Stimulated activated CD4-positive, alpha-beta T cell treated with anti-CD3 and anti-CD28 coated beads, Interleukin-15, amount 100 ng/mL, for 24 hours (primary cell): ENCODE measurements around the gene NSL1.
"Not testable (repeated sequence)": the region's sequence is repeated elsewhere in the genome, so short reads cannot be mapped to it uniquely, and the experiment has no call there.

ENCODE experiments used
- DNase-seq: peaks from one replicate; pipeline ENCODE4 v3.0.0-alpha.2; 2020

NSL1 gene

GRCh38 chr1:212782422-212783154 lies 9.0 kb downstream of the NSL1 start:
- DNase-seq = no peak

GRCh38 chr1:212781225-212781624 lies 10.4 kb downstream of the NSL1 start:
- DNase-seq = no peak

DNA sequence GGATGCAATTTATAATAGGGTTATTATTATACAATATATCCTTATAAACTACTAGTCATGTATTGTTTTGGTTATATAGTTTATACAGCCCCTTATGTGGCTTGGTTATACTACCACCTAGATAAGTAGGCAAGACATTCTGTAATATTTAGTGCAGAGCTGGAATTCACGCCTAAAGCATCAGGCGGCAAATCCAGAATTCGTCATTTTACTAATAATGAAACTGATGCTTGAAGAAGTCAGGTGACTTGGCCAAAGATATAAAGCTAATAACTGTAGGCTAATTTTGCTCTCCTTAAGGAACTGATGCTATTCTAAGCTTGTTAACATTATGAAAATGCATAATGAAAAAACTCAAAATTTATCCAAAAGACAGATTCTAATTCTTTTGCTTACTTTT lies 10.8 kb downstream of the NSL1 start:
- no peak for DNase-seq

DNA sequence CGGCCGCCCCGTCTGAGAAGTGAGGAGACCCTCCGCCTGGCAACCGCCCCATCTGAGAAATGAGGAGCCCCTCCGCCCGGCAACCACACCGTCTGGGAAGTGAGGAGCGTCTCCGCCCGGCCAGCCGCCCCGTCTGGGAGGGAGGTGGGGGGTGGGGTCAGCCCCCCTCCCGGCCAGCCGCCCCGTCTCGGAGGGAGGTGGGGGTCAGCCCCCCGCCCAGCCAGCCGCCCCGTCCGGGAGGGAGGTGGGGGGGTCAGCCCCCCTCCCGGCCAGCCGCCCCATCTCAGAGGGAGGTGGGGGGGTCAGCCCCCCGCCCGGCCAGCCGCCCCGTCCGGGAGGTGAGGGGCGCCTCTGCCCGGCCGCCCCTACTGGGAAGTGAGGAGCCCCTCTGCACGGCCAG lies 12.5 kb downstream of the NSL1 start:
- DNase-seq = not testable (repeated sequence)

DNA sequence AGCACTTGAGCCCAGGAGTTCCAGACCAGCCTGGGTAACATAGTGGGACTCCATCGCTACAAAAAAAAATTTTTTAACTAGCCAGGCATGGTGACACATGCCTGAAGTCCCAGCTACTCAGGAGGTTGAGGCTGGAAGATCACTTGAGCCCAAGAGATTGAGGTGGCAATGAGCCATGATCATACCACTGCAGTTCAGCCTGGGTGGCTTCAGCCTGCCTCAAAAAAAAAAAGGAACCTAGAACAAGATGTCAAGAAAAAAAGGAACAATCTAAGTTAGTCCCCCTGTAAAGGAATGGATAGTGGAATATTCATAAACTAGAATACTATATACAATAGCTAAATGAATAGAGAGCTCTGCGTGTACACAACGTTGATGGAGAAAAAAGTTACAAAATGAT lies 14.4 kb downstream of the NSL1 start:
- DNase-seq = no peak

- no peak for DNase-seq
Observed at GRCh38 chr1:212775241-212775640, 16.3 kb downstream of the NSL1 start.

DNA sequence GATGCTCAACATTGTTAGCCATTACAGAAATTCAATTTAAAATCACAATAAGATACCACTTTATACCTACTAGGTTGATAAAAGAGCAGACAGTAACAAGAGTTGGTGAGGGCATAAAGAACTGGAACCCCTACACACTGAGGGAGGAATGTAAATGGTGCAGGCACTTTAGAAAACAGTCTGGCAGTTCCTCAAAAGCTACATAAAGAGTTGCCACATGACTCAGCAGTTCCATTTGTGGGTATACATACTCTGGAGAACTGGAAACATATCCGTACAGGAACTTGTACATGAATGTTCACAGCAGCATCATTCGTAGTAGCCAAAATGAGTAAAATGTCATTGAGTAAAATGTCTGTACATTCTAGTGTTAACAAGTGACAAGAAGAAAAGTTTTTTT lies 17.0 kb downstream of the NSL1 start:
- DNase-seq = no peak

DNA sequence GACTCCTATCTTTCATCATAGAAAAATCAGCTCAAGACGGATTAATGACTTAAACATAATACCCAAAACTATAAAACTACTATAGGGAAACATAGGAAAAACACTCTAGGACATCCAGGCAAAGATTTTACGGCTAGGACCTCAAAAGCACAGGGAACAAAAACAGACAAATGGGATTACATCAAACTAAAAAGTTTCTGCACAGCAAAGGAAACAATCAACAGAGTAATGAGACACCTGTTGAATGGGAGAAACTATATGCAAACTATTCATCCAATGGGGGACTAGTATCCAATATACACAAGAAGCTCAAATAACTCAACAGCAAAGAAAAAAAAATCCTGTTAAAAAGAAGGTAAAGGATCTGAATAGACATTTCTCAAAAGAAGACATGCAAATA lies 18.6 kb downstream of the NSL1 start:
- DNase-seq = no peak

GRCh38 chr1:212771341-212771740 lies 20.2 kb downstream of the NSL1 start:
- DNase-seq = no peak

DNA sequence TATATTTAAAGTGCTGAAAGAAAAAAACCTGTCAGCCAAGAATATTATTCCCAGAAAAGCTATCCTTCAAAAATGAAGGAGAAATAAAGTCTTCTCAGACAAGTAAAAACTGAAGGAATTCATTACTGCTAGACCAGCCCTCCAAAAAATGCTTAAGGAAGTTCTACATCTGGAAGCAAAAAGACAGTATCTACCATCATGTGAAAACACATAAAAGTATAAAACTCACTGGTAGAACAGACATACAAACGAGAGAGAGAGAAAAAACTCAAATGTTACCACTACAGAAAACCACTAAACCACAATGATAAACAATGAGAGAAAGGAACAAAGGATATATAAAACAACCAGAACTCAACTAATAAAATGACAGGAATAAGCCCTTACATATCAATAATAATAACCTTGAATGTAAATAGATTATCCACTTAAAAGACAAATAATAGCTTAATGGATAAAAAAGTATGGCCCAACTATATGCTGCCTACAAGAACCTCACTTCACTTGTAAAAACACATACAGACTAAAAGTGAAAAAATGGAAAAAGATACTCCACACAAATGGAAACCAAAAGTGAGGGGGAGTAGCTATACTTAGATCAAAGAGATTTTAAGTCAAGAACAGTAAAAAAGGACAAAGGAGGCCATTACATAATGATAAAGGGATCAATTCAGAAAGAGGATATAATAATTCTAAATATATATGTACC lies 22.0 kb downstream of the NSL1 start:
- DNase-seq = no peak

DNA sequence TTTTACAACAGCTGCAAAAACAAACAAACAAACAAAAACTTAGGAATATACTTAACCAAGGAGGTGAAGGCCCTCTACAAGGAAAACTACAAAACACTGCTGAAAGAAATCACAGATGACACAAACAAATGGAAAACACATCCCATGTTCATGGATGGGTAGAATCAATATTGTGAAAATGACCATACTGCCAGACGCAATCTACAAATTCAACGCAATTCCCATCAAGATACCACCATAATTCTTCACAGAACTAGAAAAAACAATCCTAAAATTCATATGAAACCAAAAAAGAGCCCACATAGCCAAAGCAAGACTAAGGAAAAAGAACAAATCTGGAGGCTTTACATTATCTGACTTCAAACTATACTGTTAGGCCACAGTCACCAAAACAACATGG lies 24.8 kb downstream of the NSL1 start:
- DNase-seq = not testable (repeated sequence)

DNA sequence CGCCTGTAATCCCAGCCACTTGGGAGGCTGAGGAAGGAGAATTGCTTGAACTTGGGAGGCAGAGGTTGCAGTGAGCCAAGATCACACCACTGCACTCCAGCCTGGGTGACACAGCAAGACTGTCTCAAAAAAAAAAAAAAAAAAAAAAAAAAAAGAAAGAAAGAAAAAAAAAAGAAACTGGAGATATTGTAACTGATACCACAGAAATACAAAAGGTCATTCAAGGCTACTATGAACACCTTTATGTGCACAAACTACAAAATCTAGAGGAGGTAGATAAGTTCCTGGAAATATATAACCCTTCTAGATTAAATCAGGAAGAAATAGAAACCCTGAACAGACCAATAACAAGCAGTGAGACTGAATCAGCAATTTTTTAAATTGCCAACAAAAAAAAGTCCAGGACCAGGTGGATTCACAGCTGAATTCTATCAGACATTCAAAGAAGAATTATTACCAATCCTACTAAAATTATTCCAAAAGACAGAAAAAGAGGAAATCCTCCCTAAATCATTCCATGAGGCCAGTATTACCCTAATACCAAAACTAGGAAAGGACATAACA lies 26.8 kb downstream of the NSL1 start:
- not testable (repeated sequence) for DNase-seq

GRCh38 chr1:212762839-212763238 lies 28.7 kb downstream of the NSL1 start:
- no peak for DNase-seq

DNA sequence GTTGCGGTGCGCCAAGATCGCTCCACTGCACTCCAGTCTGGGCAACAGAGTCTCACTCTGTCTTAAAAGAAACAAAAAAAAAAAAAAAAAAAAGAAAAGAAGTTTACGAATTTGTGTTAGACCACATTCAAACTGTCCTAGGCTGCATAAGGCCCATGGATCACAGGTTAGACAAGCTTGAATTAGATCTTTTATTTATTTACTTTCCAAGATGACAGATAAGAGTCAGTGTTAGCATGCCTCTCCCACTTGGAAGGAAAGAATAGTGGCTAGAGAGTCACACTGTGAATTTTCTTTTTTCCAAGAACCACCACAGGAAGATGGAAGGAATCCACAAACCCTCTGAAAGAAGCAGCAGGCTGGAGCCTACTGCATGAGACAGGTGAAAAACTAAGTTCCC lies 29.3 kb downstream of the NSL1 start:
- DNase-seq = no peak

DNA sequence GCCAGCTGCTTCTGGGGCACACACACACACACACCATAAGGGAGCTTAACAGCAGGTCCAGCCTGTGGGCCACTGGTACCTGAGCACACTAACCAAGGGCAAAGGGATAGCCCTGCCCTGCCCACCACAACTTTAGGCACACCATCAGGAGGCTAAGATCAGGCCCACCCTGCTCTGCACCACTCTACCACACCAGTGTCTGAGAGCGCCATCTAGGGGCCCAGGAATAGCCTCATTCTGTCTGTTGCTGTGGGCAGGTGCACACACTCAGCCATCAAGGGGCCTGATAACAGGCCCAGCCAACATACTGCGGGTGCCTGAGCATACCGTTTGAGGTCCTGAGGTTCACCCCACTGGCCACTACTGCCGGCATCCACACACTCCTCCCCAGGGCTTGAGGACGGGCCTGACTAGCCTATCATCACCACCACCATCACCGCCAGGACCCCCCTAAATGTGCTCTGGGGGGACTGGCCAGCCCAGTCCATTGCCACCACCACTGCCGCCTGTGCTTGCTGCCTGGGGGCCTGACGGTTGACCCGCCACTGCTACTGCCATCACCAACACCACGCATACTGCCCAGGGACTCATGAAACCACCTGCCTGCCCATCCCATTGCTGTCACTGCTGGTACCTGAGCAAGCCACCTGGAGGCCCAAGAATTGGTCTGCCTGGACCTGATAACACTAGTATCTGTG lies 31.3 kb downstream of the NSL1 start:
- DNase-seq = peak; percentile 74

GRCh38 chr1:212759683-212760082 lies 31.9 kb downstream of the NSL1 start:
- DNase-seq = no peak

- DNase-seq = no peak
Observed at GRCh38 chr1:212754680-212755079, 36.9 kb downstream of the NSL1 start.

GRCh38 chr1:212754193-212754592 lies 37.4 kb downstream of the NSL1 start:
- no peak for DNase-seq

DNA sequence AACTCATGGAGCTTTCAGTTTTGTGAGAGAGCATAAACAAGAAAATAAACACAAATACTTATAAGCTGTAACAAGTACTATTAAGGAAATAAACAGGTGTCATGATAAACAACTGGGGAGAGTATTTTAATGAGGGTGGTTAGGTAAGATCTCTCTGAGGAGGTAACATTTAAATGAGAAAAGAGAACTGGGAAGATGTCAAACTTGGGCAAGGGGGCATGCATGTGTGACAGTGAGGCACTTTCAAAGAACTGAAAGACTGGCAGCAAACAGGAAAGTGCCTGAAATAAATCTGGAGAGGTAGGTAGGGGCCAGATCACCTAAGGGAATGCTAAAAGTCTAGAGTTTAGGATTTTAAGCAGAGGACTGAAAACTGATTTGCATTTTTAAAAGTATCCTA lies 37.8 kb downstream of the NSL1 start:
- no peak for DNase-seq

- no peak for DNase-seq
Observed at GRCh38 chr1:212752934-212753497, 38.6 kb downstream of the NSL1 start.

- no peak for DNase-seq
Observed at GRCh38 chr1:212752252-212752933, 39.2 kb downstream of the NSL1 start.

DNA sequence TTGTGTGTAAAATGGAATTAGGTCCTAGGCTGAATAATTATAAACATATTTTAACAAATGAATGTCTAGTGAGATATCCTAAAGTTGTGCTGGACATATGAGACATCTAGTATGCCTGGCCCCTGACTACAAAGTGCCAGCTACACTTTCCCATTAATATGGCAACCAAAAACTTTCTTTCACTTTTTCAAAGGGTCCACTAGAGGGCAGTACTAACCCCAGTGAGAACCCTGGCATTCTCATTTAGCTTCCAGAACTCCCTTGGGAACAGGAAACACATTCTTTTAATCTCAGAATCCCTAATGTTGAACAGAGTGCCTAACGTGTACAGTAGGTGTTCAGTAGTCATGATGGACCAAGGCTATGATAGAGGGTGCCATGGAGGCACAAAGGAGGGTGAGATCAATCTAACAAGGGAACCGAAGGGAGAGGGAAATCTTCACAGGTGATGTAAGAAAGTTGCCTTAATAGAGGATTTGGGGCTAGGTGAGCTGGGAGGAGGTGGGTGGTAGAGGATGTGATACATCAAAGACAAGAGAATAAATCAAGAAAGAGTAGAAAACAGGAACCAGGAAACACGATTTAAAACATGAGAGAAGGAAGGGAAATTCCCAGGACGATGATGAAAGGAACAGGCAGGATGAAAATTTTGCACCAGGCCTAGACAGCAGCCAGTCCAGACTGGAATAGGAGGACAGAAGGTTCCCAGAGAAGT lies 41.6 kb downstream of the NSL1 start:
- no peak for DNase-seq
